PC-9 (cell line): ENCODE measurements around the gene C1orf122.

Experiments
- CTCF ChIP-seq: fragments of 200-600 bp; sonication (generic); conservative IDR thresholded peaks from 2 replicates; pipeline ENCODE4 v1.6.1; 2017; ENCODE audit warnings: mixed run types, antibody characterized with exemption, mild to moderate bottlenecking, moderate library complexity
- EZH2 ChIP-seq: fragments of 200-600 bp; sonication (generic); IDR thresholded peaks from 2 replicates; pipeline ENCODE4 v1.8.0; 2017; ENCODE audit warnings: antibody characterized with exemption, low read depth

- TF ChIP-seq CTCF (no peak), EZH2 (no peak)
Measured at GRCh38 chr1:37851262-37851661, 43.7 kb downstream of the C1orf122 start.
